ENCODE data around the gene BCAS3.

Gene BCAS3

GRCh38 chr17:61279476-61280145 lies 602.0 kb downstream of the BCAS3 start:
- Histone ChIP-seq H3K9me2 (replicated peaks; ENCODE audit: control insufficient read depth, low read length) (no peaks in the 10 kb centered on the region), H3F3A (ENCODE audit: control insufficient read depth, insufficient read depth) (no peaks in the 10 kb centered on the region), H3K27ac (ENCODE audit: low read depth, low read length) (no peak overlapping the region), H3K79me2 (ENCODE audit: control insufficient read depth, low read length) (no peaks in the 10 kb centered on the region), H3K4me2 (ENCODE audit: low read length) (no peak overlapping the region), H4K20me1 (ENCODE audit: control insufficient read depth, insufficient read depth, low read depth, low read length) (no peaks in the 10 kb centered on the region), H3K4me1 (ENCODE audit: control insufficient read depth, low read length) (no peaks in the 10 kb centered on the region), H3K4me3 (ENCODE audit: low read length) (no peak overlapping the region), H3K27me3 (ENCODE audit: control insufficient read depth, low read length) (no peaks in the 10 kb centered on the region), H3K9me3 (ENCODE audit: control insufficient read depth, insufficient read depth, low read length) (no peaks in the 10 kb centered on the region), H3K36me3 (ENCODE audit: control insufficient read depth, low read length) (no peaks in the 10 kb centered on the region)
- no peak for TF ChIP-seq CTCF (IDR thresholded peaks at IDR 0.05; ENCODE audit: low read depth, low read length, poor library complexity, severe bottlenecking)
- no peak for TF ChIP-seq EZH2phosphoT487 (IDR thresholded peaks at IDR 0.05; ENCODE audit: borderline replicate concordance, low read length)

GRCh38 chr17:61280338-61280737 lies 602.7 kb downstream of the BCAS3 start:
- no peaks in the 10 kb centered on the region for H3K79me2 ChIP-seq (ENCODE audit: control insufficient read depth, low read length)
- no peaks in the 10 kb centered on the region for H3K9me2 ChIP-seq (replicated peaks; ENCODE audit: control insufficient read depth, low read length)
- no peaks in the 10 kb centered on the region for H3K4me1 ChIP-seq (ENCODE audit: control insufficient read depth, low read length)
- H3K9me3 ChIP-seq (ENCODE audit: control insufficient read depth, insufficient read depth, low read length) = no peaks in the 10 kb centered on the region
- H3F3A ChIP-seq (ENCODE audit: control insufficient read depth, insufficient read depth) = no peaks in the 10 kb centered on the region
- H3K27ac ChIP-seq (ENCODE audit: low read depth, low read length) = no peak overlapping the region
- H3K36me3 ChIP-seq (ENCODE audit: control insufficient read depth, low read length) = no peaks in the 10 kb centered on the region
- no peak overlapping the region for H3K4me2 ChIP-seq (ENCODE audit: low read length)
- H3K4me3 ChIP-seq (ENCODE audit: low read length) = no peak overlapping the region
- no peaks in the 10 kb centered on the region for H4K20me1 ChIP-seq (ENCODE audit: control insufficient read depth, insufficient read depth, low read depth, low read length)
- no peaks in the 10 kb centered on the region for H3K27me3 ChIP-seq (ENCODE audit: control insufficient read depth, low read length)
- TF ChIP-seq EZH2phosphoT487 (IDR thresholded peaks at IDR 0.05; ENCODE audit: borderline replicate concordance, low read length) (no peak), CTCF (IDR thresholded peaks at IDR 0.05; ENCODE audit: low read depth, low read length, poor library complexity, severe bottlenecking) (no peak)

GRCh38 chr17:61280851-61281250 lies 603.2 kb downstream of the BCAS3 start:
- TF ChIP-seq EZH2phosphoT487 (IDR thresholded peaks at IDR 0.05; ENCODE audit: borderline replicate concordance, low read length) = no peak
- no peak for TF ChIP-seq CTCF (IDR thresholded peaks at IDR 0.05; ENCODE audit: low read depth, low read length, poor library complexity, severe bottlenecking)
- no peaks in the 10 kb centered on the region for H3K36me3 ChIP-seq (ENCODE audit: control insufficient read depth, low read length)

More at GRCh38 chr17:61280851-61281250, 603.2 kb downstream of the BCAS3 start:
- H3K9me2 ChIP-seq (replicated peaks; ENCODE audit: control insufficient read depth, low read length) = no peaks in the 10 kb centered on the region
- H3F3A ChIP-seq (ENCODE audit: control insufficient read depth, insufficient read depth) = no peaks in the 10 kb centered on the region
- H3K9me3 ChIP-seq (ENCODE audit: control insufficient read depth, insufficient read depth, low read length) = no peaks in the 10 kb centered on the region
- no peaks in the 10 kb centered on the region for H3K4me1 ChIP-seq (ENCODE audit: control insufficient read depth, low read length)
- no peak overlapping the region for H3K4me3 ChIP-seq (ENCODE audit: low read length)
- no peaks in the 10 kb centered on the region for H3K27me3 ChIP-seq (ENCODE audit: control insufficient read depth, low read length)
- no peaks in the 10 kb centered on the region for H4K20me1 ChIP-seq (ENCODE audit: control insufficient read depth, insufficient read depth, low read depth, low read length)
- H3K27ac ChIP-seq (ENCODE audit: low read depth, low read length) = no peak overlapping the region
- H3K79me2 ChIP-seq (ENCODE audit: control insufficient read depth, low read length) = no peaks in the 10 kb centered on the region
- no peak overlapping the region for H3K4me2 ChIP-seq (ENCODE audit: low read length)

All from DOHH2 (cell line).